HUES64 (cell line): ENCODE results near the gene EME2.

Experiments
- H3K27ac ChIP-seq: 2 replicates; pipeline ENCODE4 v1.7.0; 2013; ENCODE audit warnings: low read depth, low read length, inconsistent platforms
- H3K27me3 ChIP-seq: 2 replicates; pipeline ENCODE4 v1.6.1; 2013; ENCODE audit warnings: mild to moderate bottlenecking, low read length; ENCODE audit not compliant: insufficient read depth
- H3K36me3 ChIP-seq: 2 replicates; pipeline ENCODE4 v1.6.1; 2013; ENCODE audit warnings: mild to moderate bottlenecking, low read length; ENCODE audit not compliant: insufficient read depth
- H3K4me1 ChIP-seq: 2 replicates; pipeline ENCODE4 v1.6.1; 2013; ENCODE audit warnings: mild to moderate bottlenecking, low read length, moderate library complexity; ENCODE audit not compliant: insufficient read depth
- H3K4me3 ChIP-seq: 2 replicates; pipeline ENCODE4 v1.5.1; 2013; ENCODE audit warnings: mild to moderate bottlenecking, low read length, moderate library complexity
- H3K9ac ChIP-seq: 2 replicates; pipeline ENCODE4 v1.6.1; 2013; ENCODE audit warnings: mild to moderate bottlenecking, low read depth, low read length
- H3K9me3 ChIP-seq: 2 replicates; pipeline ENCODE4 v1.6.1; 2013; ENCODE audit warnings: low read depth, low read length; ENCODE audit not compliant: insufficient read depth
- WGBS: fragments of 150-250, 120-280 bp; methylation state at CpG from one replicate; pipeline ENCODE4 v1.1.7; 2013; ENCODE audit warnings: missing lambda C conversion rate; 5-methylcytosine and 5-hydroxymethylcytosine counted together

Gene EME2

GRCh38 chr16:1788708-1789100, 16.1 kb downstream of the EME2 start:
- Histone ChIP-seq H3K9ac (no peak overlapping the region), H3K27ac (no peak overlapping the region), H3K4me3 (no peak overlapping the region), H3K27me3 (no peaks in the 10 kb centered on the region), H3K36me3 (peaks cover 30% of the 10 kb centered on the region), H3K9me3 (no peaks in the 10 kb centered on the region), H3K4me1 (no peaks in the 10 kb centered on the region)
- WGBS: 90% methylated on average over 19 of the region's 19 CpGs

DNA sequence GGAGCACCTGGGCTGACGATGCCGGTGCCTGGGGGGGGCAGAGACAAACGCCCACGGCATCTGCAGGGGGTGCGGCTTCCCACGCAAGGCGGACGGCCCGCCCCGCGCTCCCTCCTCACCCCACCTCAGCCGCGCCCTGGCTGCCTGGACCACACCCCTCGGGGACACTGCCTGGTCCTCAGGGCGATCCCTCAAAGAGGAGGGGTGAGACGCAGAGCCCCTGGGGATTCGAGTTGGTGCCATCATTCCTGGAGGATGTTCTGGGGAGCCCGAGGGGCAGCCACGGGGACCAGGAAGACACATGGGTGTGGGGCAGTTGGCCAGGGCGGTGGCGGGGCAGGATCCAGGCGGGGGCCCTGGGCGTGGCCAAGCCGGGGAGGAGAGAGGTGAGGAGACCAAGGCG, 17.0 kb downstream of the EME2 start:
- peaks cover 30% of the 10 kb centered on the region for H3K36me3 ChIP-seq
- 93% methylated on average over 21 of the region's 25 CpGs for WGBS

GRCh38 chr16:1790261-1790610, 17.6 kb downstream of the EME2 start:
- Histone ChIP-seq H3K27me3 (no peaks in the 10 kb centered on the region), H3K9me3 (no peaks in the 10 kb centered on the region), H3K9ac (no peak overlapping the region), H3K4me3 (no peak overlapping the region), H3K4me1 (no peaks in the 10 kb centered on the region), H3K36me3 (peaks cover 28% of the 10 kb centered on the region), H3K27ac (no peak overlapping the region)
- WGBS: 95% methylated on average over 15 of the region's 15 CpGs

More for the DNA sequence above, 17.0 kb downstream of the EME2 start:
- H3K27me3 ChIP-seq: no peaks in the 10 kb centered on the region
- H3K27ac ChIP-seq: no peak overlapping the region
- H3K9me3 ChIP-seq: no peaks in the 10 kb centered on the region
- no peak overlapping the region for H3K4me3 ChIP-seq
- H3K9ac ChIP-seq: no peak overlapping the region
- no peaks in the 10 kb centered on the region for H3K4me1 ChIP-seq

GRCh38 chr16:1790611-1791255, 18.1 kb downstream of the EME2 start:
- no peak overlapping the region for H3K27ac ChIP-seq
- no peak overlapping the region for H3K4me3 ChIP-seq
- H3K4me1 ChIP-seq: no peaks in the 10 kb centered on the region
- H3K27me3 ChIP-seq: no peaks in the 10 kb centered on the region
- no peak overlapping the region for H3K9ac ChIP-seq
- H3K9me3 ChIP-seq: no peaks in the 10 kb centered on the region
- WGBS: 97% methylated on average over 44 of the region's 44 CpGs
- H3K36me3 ChIP-seq: peaks cover 26% of the 10 kb centered on the region

- 94% methylated on average over 53 of the region's 53 CpGs for WGBS
Observed at GRCh38 chr16:1791256-1791942, 18.8 kb downstream of the EME2 start.

GRCh38 chr16:1791943-1792812, 19.6 kb downstream of the EME2 start:
- H3K9ac ChIP-seq: no peak overlapping the region
- 93% methylated on average over 59 of the region's 59 CpGs for WGBS
- no peak overlapping the region for H3K27ac ChIP-seq
- H3K4me3 ChIP-seq: no peak overlapping the region
- no peaks in the 10 kb centered on the region for H3K4me1 ChIP-seq
- peaks cover 2% of the 10 kb centered on the region; the same call in 1 of the 2 replicates for H3K9me3 ChIP-seq
- H3K36me3 ChIP-seq: peaks cover 16% of the 10 kb centered on the region
- H3K27me3 ChIP-seq: no peaks in the 10 kb centered on the region

More at GRCh38 chr16:1791256-1791942, 18.8 kb downstream of the EME2 start:
- Histone ChIP-seq H3K36me3 (peaks cover 21% of the 10 kb centered on the region), H3K27ac (no peak overlapping the region), H3K9ac (no peak overlapping the region), H3K4me3 (no peak overlapping the region), H3K4me1 (no peaks in the 10 kb centered on the region), H3K9me3 (no peaks in the 10 kb centered on the region), H3K27me3 (no peaks in the 10 kb centered on the region)

DNA sequence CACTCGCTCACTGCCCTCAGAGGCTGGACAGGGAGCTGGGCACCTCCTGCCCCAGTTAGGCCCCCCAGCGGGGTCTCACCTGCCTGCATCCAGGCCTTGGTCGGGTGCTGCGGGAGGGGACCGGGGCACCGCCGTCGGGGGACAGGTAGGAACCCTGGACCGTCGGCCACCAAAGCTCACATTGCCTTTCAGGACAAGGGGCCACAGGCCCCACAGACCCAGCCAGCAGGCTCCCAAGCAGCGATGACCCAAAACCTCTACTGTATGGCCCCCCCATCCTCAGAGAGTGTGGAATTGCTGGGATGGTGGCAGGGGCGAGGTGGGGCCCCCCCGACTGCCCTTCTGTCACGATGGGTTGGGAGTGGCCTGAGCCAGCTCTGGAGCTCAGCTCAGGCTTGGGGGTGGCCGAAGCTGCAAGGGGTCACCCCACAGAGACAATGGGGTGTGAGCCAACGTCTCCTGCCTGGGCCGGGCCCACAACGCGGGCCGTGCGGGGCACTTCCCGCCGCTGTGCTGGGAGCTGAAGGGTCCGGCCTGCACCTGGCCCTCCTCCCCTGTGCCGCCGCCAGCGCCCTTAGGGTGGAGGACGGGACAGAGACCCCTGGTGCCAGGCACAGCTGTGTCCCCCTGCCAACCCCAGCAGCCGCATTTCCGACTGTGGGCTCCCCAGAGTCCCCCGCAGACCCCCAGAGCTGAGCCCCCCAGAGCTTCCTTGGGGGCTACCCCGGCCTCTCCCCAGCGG, 20.4 kb downstream of the EME2 start:
- H3K36me3 ChIP-seq: peaks cover 11% of the 10 kb centered on the region
- no peaks in the 10 kb centered on the region for H3K27me3 ChIP-seq
- H3K27ac ChIP-seq: no peak overlapping the region
- no peaks in the 10 kb centered on the region for H3K4me1 ChIP-seq
- H3K9me3 ChIP-seq: peaks cover 9% of the 10 kb centered on the region
- no peak overlapping the region for H3K4me3 ChIP-seq
- WGBS: 96% methylated on average over 33 of the region's 33 CpGs
- H3K9ac ChIP-seq: no peak overlapping the region

GRCh38 chr16:1793578-1794220, 21.1 kb downstream of the EME2 start, which contains the start of gene IGFALS:
TSS of gene IGFALS (minus strand) at chr16:1793705. CDS start at chr16:1793652, 53 bp downstream.
- no peak within 1 kb of the TSS for H3K4me3 ChIP-seq
- H3K9me3 ChIP-seq: peaks cover 16% of the 10 kb centered on the region
- no peak within 1 kb of the TSS for H3K9ac ChIP-seq
- no peak within 1 kb of the TSS for H3K27ac ChIP-seq
- 90% methylated on average over 28 of the region's 28 CpGs for WGBS
- H3K27me3 ChIP-seq: no peaks in the 10 kb centered on the region
- no peaks in the 10 kb centered on the region for H3K4me1 ChIP-seq
- H3K36me3 ChIP-seq: peaks cover 5% of the 10 kb centered on the region

- WGBS: 85% methylated on average over 18 of the region's 18 CpGs
- Histone ChIP-seq H3K27ac (no peak overlapping the region), H3K9ac (no peak overlapping the region), H3K4me3 (no peak overlapping the region), H3K36me3 (no peaks in the 10 kb centered on the region), H3K4me1 (no peaks in the 10 kb centered on the region), H3K27me3 (no peaks in the 10 kb centered on the region), H3K9me3 (peaks cover 19% of the 10 kb centered on the region)
Observed at GRCh38 chr16:1794221-1794871, 21.7 kb downstream of the EME2 start.
